ENCODE results near the gene RHBDD1. TPM values are rescaled to one million over a fixed set of nuclear protein-coding genes. Genes with fewer than 3 reads are reported as not detected.

The RHBDD1 gene
- total RNA-seq, 1 donor from 2014 or later: 40.6 TPM

Other genes with a start within 250 kb of the RHBDD1 start
- gene IRS1, start 36.2 kb upstream of the RHBDD1 start, total RNA-seq: 14.0 TPM

All from cardiac septum (tissue), 1 donor.